Activated CD4-positive, alpha-beta T cell treated with anti-CD3 and anti-CD28 coated beads, Interleukin-2, Interleukin-6, amounts not matched to agents 100 ng/mL and 50 ng/mL, durations not matched to agents 16 hours and 8 hours (primary cell): Measurements from ENCODE around the gene ZNF746.

Source experiments
- DNase-seq: peaks from one replicate; pipeline ENCODE4 v3.0.0-alpha.2; 2020

Gene ZNF746

DNA sequence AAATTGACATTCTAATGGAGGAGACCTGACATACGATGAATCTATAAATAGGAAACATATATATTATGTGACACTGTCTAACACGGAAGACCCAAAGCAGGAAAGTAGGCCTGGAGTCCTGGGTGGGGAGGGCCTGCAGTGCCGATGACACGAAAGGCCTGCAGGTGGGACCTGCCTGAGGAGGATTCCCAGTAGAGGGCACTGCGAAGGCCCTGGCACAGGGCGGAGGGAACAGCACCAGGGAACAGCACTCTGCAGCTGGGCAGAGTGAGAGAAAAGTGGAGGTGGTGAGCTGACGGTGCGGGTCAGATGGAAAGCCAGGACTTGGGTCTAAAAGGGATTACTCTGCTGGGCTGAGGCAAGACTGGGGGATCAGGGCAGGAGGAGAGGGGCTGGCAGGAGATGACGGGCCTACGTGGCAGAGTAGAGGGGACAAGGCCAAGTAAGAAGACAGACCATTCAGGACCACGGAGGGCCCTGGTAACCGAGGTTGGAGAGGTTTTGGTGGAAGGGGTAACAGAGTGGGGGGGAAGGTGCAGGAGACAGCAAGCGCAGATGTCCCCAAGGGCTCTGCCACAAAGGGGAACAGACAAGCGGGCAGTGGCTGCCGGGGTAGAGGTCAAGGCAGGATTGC is 8.1 kb downstream of the ZNF746 start:
- no peak for DNase-seq

DNA sequence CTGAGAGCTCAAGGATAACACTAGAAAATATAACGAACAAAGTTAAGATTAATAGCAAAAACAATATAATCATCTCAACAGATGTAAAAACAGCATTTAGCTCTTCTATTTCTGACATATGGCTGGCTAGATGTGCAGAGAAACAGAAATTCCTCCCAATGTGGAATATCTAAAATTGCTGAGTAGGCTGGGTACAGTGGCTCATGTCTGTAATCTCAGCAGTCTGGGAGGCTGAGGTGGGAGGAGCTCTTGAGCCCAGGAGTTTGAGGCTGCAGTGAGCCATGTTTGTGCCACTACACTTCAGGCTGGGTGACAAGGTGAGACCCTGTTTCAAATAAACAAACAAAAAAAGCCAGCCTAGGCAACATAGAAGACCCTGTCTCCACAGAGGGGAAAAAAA is 18.0 kb downstream of the ZNF746 start:
- DNase-seq, result no peak

DNA sequence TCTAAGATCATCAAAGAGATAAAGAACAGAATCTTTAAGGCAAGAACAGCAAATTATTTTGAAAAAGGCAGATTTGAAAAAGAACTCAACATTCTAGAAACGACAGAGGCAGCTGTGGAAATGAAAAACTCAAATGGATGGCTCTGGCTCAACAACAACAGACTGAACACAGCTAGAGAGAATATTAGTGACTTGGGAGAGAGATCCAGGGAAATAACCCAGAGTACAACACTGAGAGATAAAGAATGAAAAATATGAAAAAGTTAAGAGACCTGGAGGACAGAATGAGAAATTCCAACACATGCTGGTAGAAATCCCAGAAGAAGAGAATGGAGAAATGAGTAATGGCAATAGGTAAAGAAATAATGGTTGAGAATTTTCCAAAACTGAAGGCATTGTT is 18.9 kb downstream of the ZNF746 start:
- no peak for DNase-seq

DNA sequence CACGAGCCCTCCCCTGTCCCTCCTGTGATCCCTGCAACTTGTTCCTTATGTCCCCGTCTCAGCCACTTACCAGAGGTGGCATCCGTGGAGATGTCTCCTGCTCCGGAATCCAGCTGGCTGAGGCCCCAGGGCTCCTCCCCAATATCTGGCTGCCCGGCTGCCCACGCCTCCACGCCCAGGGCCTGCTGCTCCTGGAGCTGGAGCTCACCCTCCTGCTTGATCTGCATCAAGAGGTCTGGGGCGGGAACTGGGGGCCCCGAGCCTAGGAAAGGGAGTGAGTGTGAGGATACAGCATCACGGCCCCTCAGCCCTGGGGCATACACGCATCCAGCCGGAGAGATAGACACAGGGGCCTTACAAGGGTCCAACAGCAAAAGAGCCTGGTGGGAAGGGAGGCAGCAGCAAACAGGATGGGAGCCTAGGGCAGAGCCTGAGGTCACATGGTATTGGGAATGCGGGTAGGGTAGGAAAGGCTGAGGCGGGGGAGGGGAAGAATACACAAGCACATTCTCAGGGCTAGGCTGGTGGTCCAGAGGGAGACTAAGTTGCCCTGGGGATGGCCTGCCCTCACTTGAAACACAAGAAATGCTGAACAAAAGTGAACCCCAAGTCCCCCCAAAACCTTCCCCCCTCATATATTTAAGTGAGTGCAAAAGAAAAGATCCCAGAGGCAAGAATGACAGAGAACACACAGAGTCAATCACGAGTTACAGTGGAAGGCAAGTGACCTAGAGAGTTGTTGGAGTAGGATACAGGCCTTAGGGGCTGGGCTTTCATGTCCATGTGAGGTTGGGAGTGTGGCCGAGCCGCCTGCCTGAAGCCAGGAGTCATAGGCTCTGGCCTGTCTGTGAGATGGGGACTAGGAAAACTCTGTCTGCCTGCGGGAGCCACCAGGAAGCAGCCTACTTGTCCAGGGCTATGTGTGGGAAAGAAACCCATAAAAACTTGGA is 19.8 kb downstream of the ZNF746 start:
- no peak for DNase-seq

- no peak for DNase-seq
Measured at GRCh38 chr7:149476791-149477190, 20.8 kb downstream of the ZNF746 start.

DNA sequence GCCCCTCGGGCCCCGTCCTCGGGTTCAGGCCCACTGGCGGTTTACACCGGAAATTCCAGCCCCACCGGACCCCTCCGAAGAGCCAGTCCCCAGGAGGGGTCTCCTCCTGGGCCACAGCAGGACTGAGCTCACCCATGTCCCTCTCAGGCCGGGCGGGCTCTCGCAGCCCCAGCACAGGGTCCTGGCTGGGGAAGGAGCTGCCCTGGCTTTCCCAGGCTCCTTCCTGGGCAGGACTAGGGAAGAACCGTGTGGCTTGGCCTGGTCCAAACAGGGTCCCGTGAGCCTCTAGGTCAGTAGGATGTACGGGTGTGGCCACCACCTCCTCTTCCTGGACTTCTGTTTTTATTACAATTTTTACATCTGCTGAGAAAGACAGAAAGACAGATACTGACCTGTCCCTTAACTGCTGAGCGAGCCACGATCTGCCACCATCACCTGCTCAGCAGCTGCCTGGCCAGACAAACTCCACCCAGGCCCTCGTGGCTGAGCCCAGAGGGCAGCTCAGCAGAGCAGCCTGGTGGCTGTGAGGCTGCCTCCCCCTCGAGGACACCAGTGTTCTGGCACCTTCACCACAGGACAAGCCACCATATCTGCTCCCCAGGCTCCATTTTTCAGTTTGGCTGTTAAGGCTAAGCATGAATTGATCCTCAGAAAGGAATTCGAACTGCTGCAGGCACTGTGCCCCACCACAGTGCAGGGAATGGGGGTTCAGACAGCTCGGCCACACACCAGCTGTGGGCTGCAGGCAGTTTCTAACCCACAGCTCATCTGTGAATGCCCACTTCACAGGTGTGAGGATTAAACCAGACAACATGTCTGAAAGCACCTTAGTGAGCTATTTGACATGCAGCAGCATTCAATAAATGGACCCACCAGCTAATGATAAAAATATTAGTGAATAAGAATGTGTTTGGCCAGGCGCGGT is 22.2 kb downstream of the ZNF746 start:
- DNase-seq, result no peak

DNA sequence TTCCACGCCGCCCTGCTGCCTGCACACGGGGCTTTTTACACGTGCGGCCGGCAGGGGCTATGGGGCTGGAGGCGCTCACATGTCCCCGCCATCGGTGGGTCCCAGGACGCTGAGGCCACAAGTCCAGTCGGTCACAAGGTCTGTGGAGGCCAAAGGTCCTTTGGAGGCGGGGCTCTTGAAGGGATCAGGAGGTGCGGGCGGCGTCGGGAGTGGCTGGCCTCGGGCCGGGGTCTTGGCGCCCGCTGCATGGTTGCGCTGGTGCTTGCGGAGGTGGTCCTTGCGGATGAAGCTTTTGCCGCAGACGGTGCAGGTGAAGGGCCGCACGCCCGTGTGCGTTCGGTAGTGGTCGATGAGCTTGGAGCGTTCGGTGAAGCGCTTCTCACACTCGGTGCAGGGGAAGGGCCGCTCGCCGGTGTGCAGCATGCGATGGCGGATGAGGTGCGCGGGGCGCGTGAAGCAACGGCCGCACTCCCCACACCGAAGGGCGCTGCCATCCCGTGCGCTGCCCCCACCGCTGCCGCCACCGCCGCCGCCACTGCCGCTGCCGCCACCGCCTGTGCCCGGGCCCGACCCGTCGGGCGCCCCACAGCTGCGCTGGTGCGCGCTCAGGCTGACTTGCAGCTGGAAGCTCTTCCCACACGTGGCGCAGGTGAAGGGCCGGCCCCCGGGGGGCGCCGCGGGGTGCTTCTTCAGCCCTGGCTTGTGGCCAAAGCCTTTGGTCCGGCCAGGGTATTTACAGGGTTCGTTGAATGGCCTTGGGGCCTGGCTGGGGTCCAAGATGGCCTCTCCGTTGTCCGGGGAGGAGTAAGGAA is 23.1 kb downstream of the ZNF746 start:
- no peak for DNase-seq

- DNase-seq, result no peak
Measured at GRCh38 chr7:149473251-149473650, 24.4 kb downstream of the ZNF746 start.

DNA sequence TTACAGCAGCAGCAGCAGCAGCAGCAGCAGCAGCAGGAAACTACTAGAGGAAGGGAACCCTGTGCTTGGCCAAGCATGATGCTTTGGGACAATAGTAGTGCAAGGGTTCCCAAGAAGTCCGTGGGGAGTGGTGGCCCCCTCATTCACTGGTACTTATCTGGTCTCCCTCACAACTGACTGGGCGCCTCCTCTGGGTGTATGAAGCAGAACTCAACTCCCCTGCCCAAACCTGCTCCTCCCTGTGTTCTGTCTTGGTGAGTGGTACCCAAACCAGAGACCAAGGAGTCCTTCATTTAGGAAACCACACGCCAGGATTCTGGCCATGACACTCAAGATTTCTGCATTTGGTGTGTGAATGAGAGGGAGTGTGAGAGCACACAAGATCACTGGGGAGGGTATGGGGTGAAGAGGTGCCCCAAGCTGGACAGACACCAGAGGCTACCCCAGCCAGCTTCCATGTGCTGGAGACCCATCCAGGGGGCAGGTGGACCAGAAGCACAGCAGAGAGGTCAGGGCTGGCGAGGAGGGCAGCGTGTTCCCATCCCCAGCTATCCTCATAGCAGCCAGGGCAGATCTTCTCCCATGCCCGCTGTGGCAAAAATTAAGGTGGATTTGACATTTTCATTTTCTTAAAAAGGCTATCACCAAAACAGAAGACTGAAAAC is 26.2 kb downstream of the ZNF746 start:
- no peak for DNase-seq

- DNase-seq, result no peak
Measured at GRCh38 chr7:149469806-149470205, 27.8 kb downstream of the ZNF746 start.

DNA sequence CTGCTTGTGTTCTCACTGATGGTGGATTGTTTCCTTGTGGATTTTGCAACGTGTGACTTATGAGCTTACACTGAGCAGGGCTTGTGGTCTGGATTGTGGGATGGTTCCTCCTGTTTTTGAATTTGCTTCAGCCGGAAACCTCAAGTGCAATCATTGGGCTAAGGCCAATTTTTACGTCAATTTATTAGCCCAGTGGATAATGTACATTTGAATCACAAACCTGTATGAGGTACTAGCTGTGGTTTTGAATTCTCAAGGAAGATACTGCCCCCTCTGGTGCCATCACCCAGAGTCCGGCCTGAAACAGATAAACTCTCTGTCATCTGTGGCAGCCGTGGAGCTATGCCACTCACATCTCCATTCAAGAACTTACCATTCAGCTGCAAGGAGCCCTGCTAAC is 29.4 kb downstream of the ZNF746 start:
- no peak for DNase-seq

GRCh38 chr7:149467321-149467859 is 30.2 kb downstream of the ZNF746 start:
- no peak for DNase-seq

GRCh38 chr7:149466364-149466763 is 31.2 kb downstream of the ZNF746 start:
- no peak for DNase-seq

GRCh38 chr7:149463500-149464161 is 34.0 kb downstream of the ZNF746 start:
- DNase-seq, result no peak

- no peak for DNase-seq
Measured at GRCh38 chr7:149462101-149462520, 35.5 kb downstream of the ZNF746 start.

- peak; percentile 88 for DNase-seq
Measured at GRCh38 chr7:149460493-149461277, 36.9 kb downstream of the ZNF746 start, which contains the start of gene ZNF777. TSS of gene ZNF777 (minus strand) at chr7:149461062. CDS start at chr7:149456022, 5,040 bp downstream.

DNA sequence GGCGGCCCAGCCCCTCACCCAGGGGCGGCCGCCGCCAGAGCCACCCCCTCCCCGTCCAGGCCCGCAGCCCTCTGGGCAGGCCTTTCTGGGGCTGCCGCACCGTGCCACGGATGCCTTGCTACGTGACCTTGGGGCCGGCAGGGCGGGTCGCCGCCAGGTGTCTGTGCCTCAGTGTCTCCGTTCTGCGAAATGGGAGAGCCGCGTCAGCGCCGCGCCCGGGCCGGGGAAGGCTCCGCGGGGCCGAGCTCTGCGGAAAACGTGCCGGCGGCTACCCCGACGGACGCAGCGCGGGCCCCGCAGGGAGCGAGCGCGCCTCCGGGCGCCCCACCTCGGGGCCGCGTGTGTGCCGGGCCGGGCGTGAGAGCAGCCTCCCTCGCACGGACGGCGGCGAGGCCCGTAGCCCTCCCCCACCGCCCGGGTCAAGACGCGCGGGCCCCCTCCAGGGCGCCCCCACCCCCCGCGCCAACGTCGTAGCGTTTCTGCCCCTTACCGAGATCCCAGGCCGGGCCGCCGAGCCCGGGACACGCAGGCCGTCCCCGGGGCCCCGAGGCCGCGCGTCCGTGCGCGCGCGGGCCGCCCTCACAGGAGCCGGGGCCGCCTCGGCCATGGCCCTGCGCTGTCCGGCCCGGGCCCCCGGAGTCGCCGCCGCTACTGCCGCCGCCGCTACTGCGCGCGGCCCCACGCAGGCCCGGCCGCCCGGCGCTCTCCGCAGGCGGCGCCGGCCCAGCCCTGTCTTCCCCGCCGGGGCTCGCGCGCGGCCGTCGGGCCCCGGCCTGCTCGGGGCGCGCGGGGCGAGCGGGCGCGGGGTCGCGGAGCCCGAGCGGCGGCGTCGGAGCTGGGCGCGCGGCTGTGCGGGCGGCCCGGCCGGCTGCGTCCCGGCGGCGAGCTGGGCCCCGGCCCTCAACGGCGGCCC is 37.8 kb downstream of the ZNF746 start:
- peak; percentile 43 for DNase-seq

GRCh38 chr7:149459201-149459539 is 38.4 kb downstream of the ZNF746 start:
- no peak for DNase-seq

DNA sequence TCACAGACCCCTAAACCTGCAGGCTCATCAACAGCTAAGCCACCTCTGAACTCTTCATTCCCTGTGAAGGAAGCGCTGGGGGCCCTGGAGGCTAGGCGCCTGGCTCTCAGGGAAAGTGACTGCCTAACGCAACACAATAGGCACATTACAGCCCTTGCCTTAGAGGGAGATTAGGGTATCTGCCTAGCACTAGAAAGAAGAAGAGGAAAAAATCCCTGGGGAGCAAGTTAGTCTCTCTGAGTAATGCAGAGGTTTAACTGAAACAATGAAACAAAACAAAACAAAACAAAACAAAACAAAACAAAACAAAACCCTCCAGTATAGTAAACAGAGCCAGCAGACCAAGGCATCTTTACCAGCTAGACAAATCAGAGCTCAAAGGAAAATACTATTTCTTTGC is 39.4 kb downstream of the ZNF746 start:
- DNase-seq, result no peak
